Coronary artery (tissue), 2 donors: Measurements from ENCODE around the gene ENOX1.

Experiments
- DNase-seq: peaks from one replicate; pipeline ENCODE4 v3.0.0-alpha.2; 2017; ENCODE audit warnings: low spot score
- H3K27ac ChIP-seq, 2 donors: fragments of 200-600 bp; sonication (generic); one replicate each; pipeline ENCODE4 v1.5.1; 2016 to 2019
- H3K4me3 ChIP-seq: fragments of 200-600 bp; sonication (generic); 2 replicates; pipeline ENCODE4 v1.5.1; 2016; ENCODE audit warnings: mild to moderate bottlenecking, moderate library complexity
- TF ChIP-seq, protein P1 (sequence below): fragments of 200-600 bp; sonication (generic); IDR thresholded peaks from one replicate; pipeline ENCODE4 v1.5.1; 2019; ENCODE audit warnings: antibody characterized with exemption

ENOX1 gene

DNA sequence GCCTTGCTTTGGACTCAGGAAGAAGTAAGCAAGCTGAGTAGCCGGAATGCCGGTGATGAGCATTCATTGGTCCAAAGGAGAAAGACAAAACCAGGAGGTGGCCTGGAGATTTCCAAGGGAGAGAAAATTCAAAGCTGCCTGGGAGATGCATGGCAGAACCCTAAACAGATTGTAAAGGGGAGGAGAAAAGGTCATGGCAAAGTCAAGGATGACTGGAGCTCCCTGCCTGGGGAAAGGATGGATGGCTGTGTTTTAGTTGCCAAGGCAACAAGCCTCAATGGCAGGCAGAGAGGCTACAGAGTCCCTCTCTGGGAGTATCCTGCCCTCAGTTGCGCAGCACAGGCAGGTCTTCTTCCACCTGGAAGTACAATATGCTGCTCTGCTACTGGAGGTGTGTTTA lies 134.0 kb downstream of the ENOX1 start:
- no peak overlapping the region for H3K4me3 ChIP-seq
- TF ChIP-seq, protein P1, sequence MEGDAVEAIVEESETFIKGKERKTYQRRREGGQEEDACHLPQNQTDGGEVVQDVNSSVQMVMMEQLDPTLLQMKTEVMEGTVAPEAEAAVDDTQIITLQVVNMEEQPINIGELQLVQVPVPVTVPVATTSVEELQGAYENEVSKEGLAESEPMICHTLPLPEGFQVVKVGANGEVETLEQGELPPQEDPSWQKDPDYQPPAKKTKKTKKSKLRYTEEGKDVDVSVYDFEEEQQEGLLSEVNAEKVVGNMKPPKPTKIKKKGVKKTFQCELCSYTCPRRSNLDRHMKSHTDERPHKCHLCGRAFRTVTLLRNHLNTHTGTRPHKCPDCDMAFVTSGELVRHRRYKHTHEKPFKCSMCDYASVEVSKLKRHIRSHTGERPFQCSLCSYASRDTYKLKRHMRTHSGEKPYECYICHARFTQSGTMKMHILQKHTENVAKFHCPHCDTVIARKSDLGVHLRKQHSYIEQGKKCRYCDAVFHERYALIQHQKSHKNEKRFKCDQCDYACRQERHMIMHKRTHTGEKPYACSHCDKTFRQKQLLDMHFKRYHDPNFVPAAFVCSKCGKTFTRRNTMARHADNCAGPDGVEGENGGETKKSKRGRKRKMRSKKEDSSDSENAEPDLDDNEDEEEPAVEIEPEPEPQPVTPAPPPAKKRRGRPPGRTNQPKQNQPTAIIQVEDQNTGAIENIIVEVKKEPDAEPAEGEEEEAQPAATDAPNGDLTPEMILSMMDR, result no peak
- no peak for DNase-seq
- no peak overlapping the region for H3K27ac ChIP-seq

DNA sequence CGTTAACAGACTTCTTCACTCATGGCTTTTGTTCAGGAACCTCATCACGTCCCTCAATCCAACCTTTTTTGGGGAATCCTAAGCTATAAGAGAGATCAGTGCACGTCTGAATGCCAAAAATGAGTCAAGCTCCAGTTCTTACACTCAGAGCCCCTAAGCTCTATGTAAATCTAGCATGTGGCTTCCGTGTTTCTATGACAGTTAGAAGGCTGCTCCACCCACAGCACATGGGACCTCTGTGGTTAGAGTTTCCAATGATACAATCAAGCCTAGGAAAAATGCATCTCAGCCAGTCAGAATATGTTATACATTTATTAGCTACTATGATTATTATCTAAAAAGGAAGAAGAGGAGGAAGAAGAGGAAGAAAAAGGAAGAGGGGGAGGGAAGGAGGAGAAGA lies 135.9 kb downstream of the ENOX1 start:
- Histone ChIP-seq H3K4me3 (no peak overlapping the region), H3K27ac (no peak overlapping the region)
- TF ChIP-seq, protein P1, result no peak
- no peak for DNase-seq

DNA sequence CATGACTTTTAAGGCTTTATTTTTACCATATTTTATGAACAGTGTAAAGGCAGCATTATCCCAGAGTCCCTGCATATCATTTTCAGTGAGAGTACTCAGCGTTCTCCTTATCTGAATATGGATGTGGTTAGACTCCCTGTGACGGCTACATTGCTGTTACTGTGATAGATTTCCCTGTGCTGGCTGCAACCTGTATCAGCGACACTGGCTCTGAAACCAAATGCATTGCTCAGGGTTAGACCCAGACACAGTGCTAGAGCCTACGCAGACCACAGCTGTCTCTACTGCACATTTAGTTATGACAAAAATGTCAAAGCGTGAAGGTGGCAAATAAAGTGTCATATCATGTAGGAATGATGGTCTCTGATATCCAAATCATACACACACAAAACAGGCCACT lies 138.0 kb downstream of the ENOX1 start:
- DNase-seq, result no peak
- no peak overlapping the region for H3K27ac ChIP-seq
- TF ChIP-seq, protein P1, result no peak
- H3K4me3 ChIP-seq, result no peak overlapping the region

DNA sequence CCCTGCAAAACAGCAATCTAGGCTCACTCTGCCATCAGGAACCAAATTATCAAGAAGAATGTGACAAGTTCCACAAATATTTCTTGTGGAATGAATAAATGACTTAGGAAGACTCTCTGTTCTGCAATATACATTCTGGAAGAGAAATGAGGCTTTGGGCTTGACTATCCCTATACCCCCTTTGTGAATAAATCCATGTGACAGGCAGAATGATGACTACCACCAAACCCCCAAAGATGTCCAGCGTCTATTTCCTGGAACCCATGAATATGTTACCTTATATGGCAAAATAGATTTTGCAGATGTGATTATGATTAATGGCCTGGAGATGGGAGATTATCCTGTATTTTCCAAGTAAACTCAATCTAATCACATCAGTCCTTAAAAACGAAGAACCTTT lies 139.3 kb downstream of the ENOX1 start:
- H3K27ac ChIP-seq, result no peak overlapping the region
- DNase-seq, result no peak
- H3K4me3 ChIP-seq, result no peak overlapping the region
- TF ChIP-seq, protein P1, result no peak

DNA sequence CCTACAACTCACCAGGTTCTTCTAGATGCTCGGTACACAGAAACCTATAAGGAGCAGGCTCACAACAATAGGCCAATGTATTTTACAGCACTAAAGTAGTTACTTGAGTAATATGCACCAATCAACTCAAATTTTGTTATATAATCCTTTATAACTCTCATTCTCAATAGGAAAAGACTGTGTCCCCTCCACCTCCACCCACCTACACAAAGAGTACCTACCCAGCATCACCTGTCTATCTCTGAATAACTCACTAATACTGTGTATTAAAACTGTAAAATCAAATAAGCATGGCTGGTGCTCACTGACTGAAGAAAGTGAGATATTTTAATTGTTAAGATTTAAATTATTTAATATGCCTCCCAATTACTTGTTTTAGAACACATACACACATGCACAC lies 146.3 kb downstream of the ENOX1 start:
- no peak for DNase-seq
- Histone ChIP-seq H3K4me3 (no peak overlapping the region), H3K27ac (no peak overlapping the region)
- TF ChIP-seq, protein P1, result no peak

DNA sequence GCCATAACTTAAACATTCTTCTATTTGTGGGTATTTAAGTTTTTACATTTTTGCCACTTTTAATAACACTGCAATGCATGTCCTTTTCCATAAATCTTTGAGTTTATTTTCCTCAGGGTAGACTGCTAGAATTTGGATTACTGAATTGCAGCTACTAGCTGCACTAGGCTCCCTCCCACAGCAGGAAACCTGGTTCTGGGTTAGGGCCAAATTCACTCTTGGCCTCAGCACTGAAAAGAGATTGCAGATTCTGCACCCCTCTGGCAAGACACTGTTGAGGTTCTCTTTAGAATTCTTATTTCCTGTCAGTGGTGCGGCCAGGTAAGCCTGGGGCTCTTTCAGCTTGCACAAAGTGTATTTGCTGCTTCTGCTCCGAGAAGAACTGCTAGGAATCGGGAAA lies 155.7 kb downstream of the ENOX1 start:
- TF ChIP-seq, protein P1, result no peak
- Histone ChIP-seq H3K4me3 (no peak overlapping the region), H3K27ac (no peak overlapping the region)
- DNase-seq, result no peak

DNA sequence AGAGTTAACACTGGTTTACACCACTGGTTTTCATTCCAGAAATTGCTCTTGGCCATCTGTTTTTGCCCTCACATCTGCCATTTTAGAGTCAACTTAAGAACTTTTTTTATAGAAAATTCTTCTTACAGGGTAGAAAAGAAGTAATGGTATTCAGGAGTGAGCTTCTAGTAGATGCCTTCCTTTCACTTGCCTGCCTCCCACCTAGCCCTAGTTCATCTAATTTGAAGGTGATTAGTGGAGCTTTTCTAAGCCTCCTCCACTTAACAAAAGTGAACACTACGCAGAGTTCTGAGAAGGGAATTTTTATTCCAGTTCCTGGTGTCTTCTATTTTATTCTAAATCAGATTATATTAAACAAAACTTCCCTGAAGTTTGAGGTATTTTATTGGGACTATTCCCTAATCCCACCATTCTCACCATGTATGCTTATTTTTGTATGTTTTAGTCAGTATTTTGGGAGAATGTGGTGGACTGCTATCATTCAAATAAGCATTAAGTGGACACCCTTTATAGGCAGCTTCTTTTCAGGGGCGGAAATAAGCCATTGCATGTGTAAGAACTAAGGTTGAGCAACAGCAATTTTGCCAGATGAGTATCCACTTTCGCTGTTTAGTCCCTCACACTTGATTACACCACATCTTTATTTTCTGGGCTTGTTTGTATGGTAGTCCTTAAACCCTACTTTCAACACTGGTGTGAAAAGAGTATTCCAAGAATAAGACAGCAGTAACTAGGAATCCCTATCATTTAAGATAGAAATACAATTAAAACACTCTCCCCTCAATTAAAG lies 156.9 kb downstream of the ENOX1 start:
- TF ChIP-seq, protein P1, result no peak
- H3K4me3 ChIP-seq, result no peak overlapping the region
- H3K27ac ChIP-seq, result no peak overlapping the region
- no peak for DNase-seq
